NCI-H1436 (cell line): ENCODE data around the gene TNK1.

Experiments
- DNase-seq: peaks from one replicate; lab custom pipeline; 2025; lab: John Stamatoyannopoulos, UW

TNK1 gene

DNA sequence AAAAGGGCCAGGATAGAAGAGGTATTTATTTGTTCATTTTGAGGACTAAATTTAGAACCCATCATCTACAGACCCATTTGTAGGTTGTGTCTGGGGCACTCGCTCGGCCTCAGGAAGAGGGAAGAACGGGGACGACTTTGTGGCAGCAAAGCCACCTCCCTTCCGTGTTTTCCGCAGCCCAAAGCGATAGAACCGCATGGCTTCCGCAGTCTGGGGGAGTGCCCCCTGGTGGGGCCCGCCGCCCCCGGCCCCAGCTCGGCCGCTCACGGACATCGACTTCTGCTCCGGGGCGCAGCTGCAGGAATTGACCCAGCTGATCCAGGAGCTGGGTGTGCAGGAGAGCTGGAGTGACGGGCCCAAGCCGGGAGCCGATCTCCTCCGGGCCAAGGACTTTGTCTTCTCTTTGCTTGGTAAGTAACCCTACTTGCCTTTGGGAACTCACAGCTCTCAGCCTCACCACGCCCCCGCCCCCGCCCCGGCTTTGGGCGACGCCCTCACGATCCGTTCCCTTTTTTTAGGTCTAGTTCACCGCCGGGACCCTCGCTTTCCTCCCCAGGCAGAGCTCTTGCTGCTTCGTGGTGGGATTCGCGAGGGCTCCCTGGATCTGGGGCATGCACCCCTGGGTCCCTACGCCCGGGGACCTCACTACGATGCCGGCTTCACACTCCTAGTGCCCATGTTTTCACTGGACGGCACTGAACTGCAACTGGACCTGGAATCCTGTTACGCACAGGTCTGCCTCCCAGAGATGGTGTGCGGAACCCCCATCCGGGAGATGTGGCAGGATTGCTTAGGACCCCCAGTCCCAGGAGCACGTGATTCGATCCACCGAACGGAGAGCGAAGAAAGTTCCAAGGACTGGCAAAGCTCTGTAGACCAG lies 55.0 kb downstream of the TNK1 start:
- DNase-seq, result peak; percentile 15

DNA sequence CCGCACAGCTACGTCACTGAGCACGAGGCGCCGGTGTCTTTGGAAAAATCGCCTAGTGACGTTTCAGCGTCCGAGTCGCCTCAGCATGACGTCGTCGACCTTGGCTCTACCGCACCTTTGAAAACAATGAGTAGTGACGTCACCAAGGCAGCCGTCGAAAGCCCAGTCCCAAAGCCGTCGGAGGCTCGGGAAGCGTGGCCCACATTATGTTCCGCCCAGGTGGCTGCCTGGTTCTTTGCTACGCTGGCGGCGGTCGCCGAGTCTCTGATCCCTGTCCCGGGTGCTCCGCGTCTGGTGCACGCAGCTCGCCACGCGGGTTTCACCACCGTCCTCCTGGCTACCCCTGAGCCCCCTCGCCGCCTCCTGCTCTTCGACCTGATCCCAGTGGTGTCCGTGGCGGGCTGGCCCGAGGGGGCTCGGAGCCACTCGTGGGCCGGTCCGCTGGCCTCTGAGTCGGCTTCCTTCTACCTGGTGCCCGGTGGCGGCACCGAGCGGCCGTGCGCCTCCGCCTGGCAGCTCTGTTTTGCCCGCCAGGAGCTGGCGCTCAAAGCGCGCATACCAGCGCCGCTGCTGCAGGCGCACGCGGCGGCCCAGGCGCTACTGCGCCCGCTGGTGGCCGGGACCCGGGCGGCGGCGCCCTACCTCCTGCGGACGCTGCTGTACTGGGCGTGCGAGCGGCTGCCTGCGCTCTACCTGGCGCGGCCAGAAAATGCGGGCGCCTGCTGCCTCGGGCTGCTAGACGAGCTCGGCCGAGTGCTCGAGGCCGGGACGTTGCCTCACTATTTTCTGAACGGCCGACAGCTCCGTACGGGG lies 55.9 kb downstream of the TNK1 start:
- peak; percentile 67 for DNase-seq

DNA sequence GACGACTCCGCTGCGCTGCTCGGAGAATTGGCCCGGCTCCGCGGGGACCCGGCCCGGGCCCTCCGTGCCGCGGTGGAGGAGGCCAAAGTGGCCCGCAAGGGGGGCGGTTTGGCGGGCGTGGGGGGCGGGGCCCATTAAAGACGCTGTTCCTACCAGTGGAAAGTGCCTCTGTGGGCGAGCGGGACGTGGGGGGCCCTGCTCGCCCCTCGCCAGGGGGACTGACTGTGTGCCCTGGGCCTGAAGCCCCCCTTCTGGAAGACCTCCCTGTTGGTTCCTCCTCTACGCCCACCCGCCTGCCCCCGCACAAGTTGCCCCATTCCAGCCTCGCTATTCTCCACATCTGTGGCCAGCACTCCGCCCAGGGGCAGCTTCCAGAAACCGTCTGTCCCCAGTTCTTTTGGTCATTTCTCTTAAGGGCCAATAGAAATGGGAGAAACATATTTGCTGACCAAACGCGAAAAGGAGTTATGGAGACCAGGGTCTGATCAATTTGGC lies 56.5 kb downstream of the TNK1 start:
- no peak for DNase-seq

DNA sequence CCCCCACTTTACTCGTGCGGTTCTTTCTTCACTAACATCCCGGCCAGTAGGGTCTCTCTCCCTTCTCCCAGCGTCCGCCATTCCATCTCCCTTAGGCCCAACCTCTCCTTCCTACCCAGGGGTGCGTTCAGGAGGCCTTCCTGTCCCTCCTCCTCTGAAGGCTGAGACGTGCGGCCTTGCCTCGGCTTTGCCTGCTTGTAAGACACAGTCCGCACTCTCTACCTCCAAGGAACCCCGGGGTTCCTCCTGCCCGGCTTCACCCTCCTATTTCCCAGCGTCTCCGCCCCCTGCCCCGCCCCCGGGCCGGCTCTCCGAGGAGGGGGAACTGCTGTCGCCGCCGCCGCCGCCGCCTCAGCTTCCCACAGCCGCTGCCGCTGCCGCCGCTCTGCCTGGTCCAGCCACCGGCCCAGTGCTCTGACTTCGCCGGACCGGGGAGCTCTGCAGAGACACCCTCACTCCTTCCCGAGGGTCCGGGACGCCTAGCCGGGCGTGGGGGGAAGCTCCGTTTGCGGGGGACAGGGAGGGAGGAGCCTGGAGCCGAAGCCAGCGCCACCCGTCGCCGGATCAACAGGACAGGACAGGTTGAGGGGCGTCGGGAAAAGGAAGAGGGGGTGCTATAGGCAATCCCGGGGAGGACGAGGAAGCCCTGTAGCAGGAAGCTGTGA lies 57.2 kb downstream of the TNK1 start:
- DNase-seq, result no peak

DNA sequence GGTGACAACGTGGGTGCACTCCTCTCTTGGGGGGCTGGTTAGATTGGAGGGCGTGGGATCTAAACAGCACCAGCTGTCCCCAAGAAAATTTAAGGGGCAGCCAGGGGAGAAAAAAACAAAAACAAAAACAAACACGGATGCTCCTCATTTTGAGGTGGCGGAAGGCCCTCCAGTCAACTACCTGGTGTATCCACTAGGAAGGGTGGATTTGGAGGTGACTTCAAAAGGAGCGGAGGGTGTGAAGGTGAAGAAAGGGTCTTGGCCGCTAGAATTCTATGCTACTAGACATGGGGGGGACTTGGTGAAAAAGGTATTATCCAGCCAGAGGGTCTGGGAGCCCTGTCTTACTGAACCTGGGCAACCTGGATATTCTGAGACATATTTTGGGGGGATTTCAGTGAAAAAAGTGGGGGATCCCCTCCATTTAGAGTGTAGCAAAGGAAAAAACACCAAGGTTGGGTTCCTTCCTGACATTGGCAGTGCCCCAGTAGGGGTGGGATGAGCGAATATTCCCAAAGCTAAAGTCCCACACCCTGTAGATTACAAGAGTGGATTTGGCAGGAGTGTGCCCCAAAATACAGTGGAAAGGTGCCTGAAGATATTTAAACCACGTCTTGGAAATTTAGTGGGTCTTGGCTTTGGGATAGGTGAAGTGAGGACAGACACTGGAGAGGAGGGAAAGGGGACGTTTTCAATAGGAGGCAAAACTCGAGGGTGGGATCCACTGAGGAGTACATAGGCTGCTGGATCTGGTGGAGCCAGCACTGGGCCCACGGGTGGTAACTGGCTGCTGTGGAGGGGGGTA lies 58.0 kb downstream of the TNK1 start:
- no peak for DNase-seq
